GM11168 (cell line): Measurements from ENCODE around the gene SH3RF3.

Experiments
- in situ Hi-C: fragments of 300-500 bp; cut with MboI; formaldehyde crosslinking; loops from one replicate; pipeline ENCODE4 v1.12.0; 2022; ENCODE audit warnings: low sequenced_read_pairs; ENCODE audit not compliant: unreplicated experiment

The SH3RF3 gene

GRCh38 chr2:109173311-109174171 lies 44.5 kb downstream of the SH3RF3 start:
- in situ Hi-C loops = no loop called here

DNA sequence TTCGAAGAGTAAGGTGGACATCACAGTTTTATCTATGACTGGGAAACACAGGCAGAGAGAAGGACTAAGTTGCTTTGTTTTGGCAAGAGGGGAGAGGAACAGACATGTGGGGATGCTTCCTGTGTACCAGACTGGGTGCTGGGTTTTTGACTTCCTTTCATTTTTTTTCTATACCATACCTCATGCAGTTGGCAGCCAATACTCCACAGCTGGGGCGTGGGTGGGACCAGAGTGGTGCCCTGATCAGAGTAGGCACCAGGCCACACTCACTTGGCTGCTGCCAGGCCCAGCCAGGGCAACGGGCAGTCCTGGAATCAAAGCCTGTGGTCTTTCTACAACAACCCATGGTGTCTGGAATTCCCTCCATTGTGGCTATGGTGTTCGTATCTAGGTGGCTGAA lies 45.2 kb downstream of the SH3RF3 start:
- in situ Hi-C loops = no loop called here

DNA sequence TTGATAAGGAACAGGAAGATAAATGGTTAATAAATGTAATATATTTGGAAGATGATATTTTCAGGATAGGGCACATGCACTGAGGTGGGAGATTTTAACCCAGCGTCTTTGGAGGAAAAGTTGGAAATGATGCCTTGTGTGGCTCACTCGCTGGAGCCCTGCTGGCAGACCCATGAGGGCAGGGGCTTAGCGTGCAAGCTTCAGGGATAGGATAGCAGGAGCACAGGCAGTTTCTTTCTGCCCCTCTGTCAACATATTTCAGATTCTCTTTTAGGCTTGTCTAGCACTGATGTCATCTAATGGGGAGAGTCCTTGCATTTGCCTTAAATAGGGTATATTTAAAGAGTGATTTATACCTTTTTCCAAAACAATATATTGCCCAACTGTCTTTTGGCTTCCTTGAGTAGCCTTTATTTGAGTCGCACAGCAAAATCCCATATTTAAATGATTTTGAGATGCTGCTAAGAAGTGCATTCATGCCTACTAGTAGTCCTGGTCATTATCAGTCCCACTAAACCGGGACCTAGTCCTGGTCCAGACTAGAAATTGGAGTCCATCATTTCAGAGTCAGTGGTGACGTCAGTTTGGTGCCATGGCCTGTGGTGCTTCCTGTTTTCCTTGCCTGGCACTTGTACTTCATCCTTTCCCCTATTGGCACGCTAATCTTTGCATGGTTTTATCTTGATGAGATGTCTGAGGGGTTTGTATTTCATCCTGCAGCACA lies 45.8 kb downstream of the SH3RF3 start:
- in situ Hi-C loops = no loop called here

DNA sequence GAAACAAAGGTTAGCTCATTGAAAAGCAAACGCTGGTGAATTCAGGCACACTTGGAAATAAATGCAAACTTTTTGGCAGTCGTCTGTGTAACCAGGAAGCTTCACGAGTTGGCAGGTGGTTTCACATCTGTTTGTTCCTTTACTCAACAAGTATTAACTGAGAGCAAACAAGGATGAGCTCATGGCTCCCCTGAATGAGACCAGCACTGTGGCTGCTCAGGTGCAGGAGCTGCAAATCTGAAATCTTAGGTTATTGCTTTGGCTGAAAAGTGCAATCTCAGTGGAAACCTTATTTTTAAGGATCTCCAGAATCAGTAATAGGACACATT lies 46.3 kb downstream of the SH3RF3 start:
- in situ Hi-C loops = no loop called here

DNA sequence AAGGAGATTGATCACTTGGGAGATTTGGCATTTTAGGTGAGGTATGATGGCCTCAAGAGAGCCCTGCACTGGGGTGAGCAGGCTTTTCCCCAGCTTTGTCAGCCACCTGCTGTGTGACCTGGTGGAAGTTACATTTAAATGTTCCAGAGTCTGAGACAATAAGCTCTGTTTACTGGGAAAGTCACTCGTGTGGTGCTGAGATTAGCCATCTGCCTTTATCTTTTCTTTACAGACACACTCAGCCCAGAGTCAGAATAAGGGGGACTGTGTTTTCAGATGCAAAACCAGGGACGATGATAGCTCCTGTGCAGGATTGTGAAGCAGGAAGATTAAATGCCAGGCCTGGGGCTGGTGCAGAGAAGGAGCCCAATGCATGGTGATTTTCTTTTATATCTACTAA lies 47.9 kb downstream of the SH3RF3 start:
- in situ Hi-C loops = no loop called here

DNA sequence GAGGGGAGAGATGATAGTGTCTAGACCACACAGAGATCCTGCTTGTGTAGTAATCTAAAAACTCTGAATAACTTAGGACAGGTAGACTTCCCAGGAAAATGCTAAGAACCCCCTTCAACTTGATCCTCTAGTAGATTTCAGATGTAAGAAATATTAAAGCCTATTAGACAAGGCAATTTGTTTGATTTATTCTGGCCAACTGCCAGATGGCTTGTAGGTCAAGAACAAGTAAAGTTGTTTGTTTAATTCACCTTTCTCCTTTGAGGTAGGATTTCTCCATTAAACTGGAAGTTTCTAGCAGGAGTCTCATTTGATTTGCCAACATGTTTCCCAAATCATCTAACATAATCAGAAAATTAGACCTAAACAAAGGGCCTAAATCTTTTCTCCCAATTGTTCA lies 48.6 kb downstream of the SH3RF3 start:
- in situ Hi-C loops = no loop called here

DNA sequence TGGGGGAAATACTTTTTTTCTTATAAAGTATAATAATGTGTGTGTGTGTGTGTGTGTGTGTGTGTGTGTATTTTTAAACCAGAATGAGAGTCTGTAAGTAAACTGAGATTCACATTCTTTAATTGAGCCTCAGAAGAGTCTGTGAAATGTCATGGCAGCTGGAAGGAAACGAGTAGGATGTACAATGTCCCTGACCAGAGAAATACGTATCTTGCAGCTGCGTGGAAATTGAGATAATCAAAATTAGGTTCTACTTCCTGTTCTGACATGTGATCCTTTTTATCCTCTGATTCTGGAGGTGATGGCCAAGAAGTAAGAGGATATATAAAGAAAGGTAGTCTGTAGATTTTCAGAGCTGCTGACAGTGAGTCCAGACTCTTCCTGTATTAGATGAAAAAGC lies 50.0 kb downstream of the SH3RF3 start:
- in situ Hi-C loops = no loop called here

- in situ Hi-C loops = no loop called here
Observed at GRCh38 chr2:109180786-109181185, 51.8 kb downstream of the SH3RF3 start.

GRCh38 chr2:109182426-109182825 lies 53.4 kb downstream of the SH3RF3 start:
- in situ Hi-C loops = no loop called here

DNA sequence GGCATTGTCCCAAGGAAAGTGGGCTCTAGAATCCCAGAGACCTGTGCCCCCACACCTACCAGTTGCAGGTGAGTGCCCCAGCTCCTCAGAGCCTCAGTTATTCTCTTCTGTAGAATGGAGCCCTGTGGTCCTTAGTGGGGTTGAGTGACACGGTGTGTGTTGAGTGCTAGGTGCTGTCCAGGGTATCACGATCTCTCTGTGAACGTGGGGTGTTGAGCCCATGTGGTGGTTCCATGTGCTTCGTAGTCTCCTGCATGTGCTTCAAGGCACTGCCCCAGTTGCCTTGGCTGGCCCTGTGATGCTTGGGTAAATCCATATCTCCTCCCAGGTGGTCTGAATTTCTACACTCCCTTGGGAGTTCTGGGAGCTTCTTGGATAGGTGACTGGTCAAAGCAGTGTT lies 54.9 kb downstream of the SH3RF3 start:
- in situ Hi-C loops = no loop called here

DNA sequence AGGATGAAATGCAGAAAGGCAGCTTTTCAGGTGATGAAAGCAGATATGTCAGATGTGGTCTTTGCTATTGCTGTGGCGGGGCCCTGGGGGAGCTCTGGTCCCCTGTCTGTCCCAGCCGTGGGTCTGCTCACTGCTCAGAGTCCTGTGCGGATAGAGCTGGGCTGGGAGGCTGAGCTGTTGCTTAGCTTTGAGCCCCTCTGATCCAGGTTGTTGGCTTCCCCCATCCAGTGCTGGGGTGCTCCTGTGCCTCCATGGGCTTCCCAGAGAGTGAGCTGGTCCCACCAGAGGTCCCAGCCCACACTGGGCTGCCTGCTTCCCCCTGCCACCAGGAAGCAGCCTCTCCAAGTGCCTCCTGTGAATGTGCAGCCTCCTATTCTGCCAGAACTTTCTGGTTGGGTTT lies 55.4 kb downstream of the SH3RF3 start:
- in situ Hi-C loops = no loop called here

DNA sequence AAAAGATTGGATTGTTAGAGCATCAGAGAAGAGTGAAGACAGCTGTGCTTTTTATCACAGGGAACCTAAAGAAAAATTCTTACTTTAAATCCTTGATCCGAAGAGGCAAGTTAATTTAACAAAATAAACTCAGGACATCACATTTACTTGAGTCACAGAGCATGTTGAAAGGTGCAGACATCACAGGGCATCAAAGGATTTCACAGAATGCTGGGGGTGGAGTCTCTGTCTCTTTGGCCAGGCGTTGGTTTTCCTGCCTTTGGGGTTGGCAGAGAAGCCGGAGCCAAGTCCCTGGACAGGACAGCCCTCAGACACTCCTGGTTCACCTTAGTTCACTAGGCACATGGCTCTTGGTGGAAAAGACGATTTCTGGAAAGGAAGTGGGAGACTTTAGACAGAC lies 56.3 kb downstream of the SH3RF3 start:
- in situ Hi-C loops = no loop called here

GRCh38 chr2:109185821-109186570 lies 57.0 kb downstream of the SH3RF3 start:
- in situ Hi-C loops = no loop called here

DNA sequence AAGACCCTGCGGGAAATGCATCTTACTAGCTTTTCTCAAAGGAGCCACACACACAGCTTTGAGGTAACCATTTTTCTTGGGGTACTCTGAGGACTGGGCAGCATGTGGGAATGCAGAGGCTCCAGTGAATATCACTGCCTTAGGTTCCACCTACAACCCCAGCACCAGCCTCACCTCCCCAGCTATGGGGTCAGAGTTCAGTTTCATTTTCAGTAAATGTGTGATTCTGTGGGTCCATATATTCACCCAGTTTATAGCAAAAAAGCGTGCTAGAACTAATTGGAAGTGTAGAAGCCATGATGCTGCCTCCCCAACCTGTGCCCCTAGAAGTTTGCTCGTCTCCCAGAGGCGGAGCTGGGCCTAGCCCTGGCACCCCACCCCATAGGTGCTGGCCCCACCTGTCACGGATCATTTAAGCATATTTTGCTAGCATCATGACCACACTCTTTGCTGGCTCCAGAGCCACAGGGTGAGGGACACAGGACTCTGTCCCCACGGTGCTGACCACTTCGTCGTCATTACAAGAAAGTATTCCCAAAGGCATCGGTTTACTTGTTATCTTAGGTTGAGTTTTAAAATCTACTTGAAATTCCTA lies 57.7 kb downstream of the SH3RF3 start:
- in situ Hi-C loops = no loop called here

GRCh38 chr2:109187711-109188495 lies 58.9 kb downstream of the SH3RF3 start:
- in situ Hi-C loops = no loop called here

- in situ Hi-C loops = no loop called here
Observed at GRCh38 chr2:109188496-109188890, 59.5 kb downstream of the SH3RF3 start.

DNA sequence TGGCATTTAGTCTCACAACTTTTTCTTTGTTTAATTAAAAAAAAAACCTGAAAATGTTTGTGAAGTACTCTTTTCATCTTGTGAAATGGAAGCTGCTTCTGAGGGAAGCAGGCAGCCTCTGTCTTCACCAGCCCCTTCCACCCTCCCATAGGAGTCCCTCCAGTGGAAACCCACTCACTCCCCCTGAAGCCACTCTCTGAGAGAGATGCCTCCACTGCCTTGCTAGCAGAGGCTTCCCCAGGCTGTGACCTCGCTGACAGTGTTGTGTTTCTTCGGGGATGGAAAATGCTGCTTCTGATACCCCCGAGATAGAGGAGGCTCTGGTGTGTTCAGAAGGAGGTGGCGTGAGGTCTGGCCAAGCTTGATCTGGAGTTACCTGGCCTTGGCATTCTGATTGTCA lies 59.9 kb downstream of the SH3RF3 start:
- in situ Hi-C loops = no loop called here

GRCh38 chr2:109189751-109190150 lies 60.7 kb downstream of the SH3RF3 start:
- in situ Hi-C loops = no loop called here

GRCh38 chr2:109193807-109194619 lies 65.0 kb downstream of the SH3RF3 start:
- in situ Hi-C loops = no loop called here
